ENCODE measurements around the gene ADIPOR2.
A peak's percentile ranks its signal among the peaks of the same experiment; 100 is the strongest.
"Not testable (repeated sequence)": the region's sequence is repeated elsewhere in the genome, so short reads cannot be mapped to it uniquely, and the experiment has no call there.

Gene ADIPOR2

GRCh38 chr12:1811948-1812291 lies 121.0 kb downstream of the ADIPOR2 start:
- H3K4me3 ChIP-seq (ENCODE audit: low read depth, low read length), result no peak overlapping the region
- TF ChIP-seq CTCF (IDR thresholded peaks at IDR 0.05; ENCODE audit: insufficient read depth, low read depth, low read length, missing control alignments), result no peak

DNA sequence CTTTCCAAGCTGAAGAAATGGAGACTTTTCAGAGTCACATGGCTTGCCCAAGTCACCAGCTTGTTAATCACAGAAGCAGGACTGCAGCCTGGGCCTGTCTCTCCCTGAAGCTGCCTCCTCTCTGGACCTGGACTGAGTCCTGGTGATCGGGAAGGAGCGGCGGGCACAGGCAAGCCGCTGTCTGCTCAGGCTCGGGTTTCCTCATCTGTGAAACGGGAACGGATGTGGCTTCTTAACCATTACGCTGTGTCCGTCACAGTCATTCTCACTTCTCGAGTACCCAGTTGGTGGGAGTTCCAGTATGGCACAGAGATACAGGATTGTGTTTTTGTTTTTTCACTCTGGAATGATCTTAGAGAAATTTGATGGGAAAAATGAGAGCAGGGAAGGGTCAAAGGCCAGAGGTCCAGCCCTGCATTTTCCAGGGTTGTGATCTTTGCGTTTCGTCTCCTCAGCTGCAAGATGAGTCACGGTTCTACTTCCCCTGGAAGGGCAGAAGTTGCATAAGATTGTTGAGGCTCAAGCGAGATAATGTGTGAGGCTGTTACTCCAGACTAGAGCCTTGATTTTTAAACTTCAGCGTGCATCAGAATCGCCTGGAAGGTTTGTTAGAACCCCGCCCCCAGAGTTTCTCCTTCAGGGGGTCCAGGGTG lies 121.9 kb downstream of the ADIPOR2 start:
- DNase-seq (ENCODE audit: low read depth), result peak; percentile 67
- TF ChIP-seq CTCF (IDR thresholded peaks at IDR 0.05; ENCODE audit: insufficient read depth, low read depth, low read length, missing control alignments), result no peak
- H3K4me3 ChIP-seq (ENCODE audit: low read depth, low read length), result no peak overlapping the region

More at GRCh38 chr12:1811948-1812291, 121.0 kb downstream of the ADIPOR2 start:
- no peak for DNase-seq (ENCODE audit: low read depth)

DNA sequence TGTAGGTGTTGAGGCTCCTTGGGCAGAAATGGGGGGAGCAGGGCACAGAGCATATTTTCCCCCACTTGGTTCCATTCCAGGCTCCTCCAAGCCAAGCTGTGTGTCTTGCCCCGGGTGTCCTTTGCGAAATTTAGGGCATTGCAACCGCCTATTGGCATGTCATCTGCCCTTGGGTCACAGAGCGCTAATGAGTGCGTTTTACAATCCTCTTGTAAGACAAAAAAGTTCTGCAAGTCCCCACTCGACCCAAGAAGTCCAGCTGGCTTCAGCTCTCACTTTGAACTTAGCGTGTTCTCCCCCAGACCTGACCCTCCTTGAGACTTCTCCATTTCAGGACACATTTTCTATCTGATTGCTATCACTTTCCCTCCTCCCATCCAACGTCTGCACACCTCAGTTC lies 123.4 kb downstream of the ADIPOR2 start:
- H3K4me3 ChIP-seq (ENCODE audit: low read depth, low read length), result no peak overlapping the region
- TF ChIP-seq CTCF (IDR thresholded peaks at IDR 0.05; ENCODE audit: insufficient read depth, low read depth, low read length, missing control alignments), result no peak
- DNase-seq (ENCODE audit: low read depth), result no peak

- no peak for TF ChIP-seq CTCF (IDR thresholded peaks at IDR 0.05; ENCODE audit: insufficient read depth, low read depth, low read length, missing control alignments)
- no peak for DNase-seq (ENCODE audit: low read depth)
- no peak overlapping the region for H3K4me3 ChIP-seq (ENCODE audit: low read depth, low read length)
These were observed 124.2 kb downstream of the ADIPOR2 start for GRCh38 chr12:1815108-1815507.

- H3K4me3 ChIP-seq (ENCODE audit: low read depth, low read length), result no peak overlapping the region
- DNase-seq (ENCODE audit: low read depth), result no peak
- no peak for TF ChIP-seq CTCF (IDR thresholded peaks at IDR 0.05; ENCODE audit: insufficient read depth, low read depth, low read length, missing control alignments)
These were observed 125.2 kb downstream of the ADIPOR2 start for GRCh38 chr12:1815814-1816729.

DNA sequence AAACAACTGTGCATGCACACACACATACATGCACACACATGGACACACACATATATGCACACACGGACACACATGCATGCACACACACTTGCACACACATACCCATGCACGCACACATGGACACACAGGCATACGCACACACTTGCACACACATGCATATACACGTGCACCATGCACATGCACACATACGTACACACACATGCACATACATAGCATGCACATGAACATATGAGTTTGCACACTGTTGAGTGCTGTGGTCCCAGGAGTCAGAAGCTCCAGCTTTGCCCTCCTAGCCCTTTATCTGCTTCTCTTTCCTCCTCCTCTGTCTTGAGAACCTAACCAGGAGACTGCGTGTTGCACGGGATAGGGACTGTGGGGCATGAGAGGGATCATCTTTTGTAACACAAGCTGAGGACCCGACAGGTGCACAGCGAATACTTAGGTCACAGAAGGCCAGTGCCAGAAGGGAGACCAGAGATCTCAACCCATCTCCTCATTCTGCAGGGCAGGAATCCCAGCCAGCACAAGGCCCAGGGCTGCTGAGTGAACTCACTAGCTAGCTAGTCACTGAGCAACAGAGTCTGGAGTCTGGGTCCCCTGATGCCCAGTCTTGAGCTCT lies 126.0 kb downstream of the ADIPOR2 start:
- DNase-seq (ENCODE audit: low read depth), result no peak
- no peak overlapping the region for H3K4me3 ChIP-seq (ENCODE audit: low read depth, low read length)
- TF ChIP-seq CTCF (IDR thresholded peaks at IDR 0.05; ENCODE audit: insufficient read depth, low read depth, low read length, missing control alignments), result no peak

- DNase-seq (ENCODE audit: low read depth); H3K4me3 ChIP-seq (ENCODE audit: low read depth, low read length): not testable (repeated sequence)
These were observed 127.1 kb downstream of the ADIPOR2 start for GRCh38 chr12:1817928-1818327.
